Breast epithelium (tissue), 3 donors: Measurements from ENCODE around the gene AFF3.

Experiments used
- CTCF ChIP-seq, 3 donors: fragments of 450-650 bp; IDR thresholded peaks; one replicate each; pipeline ENCODE4 v1.5.1; 2016 to 2017; ENCODE audit warnings: antibody characterized with exemption in 3 of 3, mild to moderate bottlenecking in 3 of 3, moderate library complexity in 3 of 3
- POLR2A ChIP-seq: fragments of 450-650 bp; IDR thresholded peaks from one replicate; pipeline ENCODE4 v1.6.1; 2016; ENCODE audit warnings: antibody characterized with exemption, mild to moderate bottlenecking, moderate library complexity

DNA sequence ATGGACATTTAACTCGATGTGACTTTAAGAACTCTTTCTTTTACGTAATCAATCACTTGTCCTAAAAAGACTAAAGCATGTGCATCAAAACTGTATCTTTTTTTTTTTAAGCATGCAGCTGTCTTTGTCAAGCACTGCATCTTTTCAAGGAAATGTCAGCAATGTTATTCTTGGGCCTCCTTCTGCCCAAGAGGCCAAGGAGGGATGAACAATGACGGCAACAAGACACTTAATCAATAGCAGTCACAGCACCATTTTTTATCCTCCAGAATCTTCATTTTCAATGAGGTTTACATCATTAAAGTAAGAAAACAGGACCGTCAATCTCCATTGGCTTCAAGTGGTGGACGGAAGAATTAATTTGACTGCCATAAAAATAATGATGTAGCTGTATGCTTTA lies 253.8 kb downstream of the AFF3 start:
- TF ChIP-seq CTCF (IDR thresholded peaks at IDR 0.05) (no peak), POLR2A (no peak)
